DMS53 (cell line): ENCODE data around the gene WASF2.
"Not testable (repeated sequence)": the region's sequence is repeated elsewhere in the genome, so short reads cannot be mapped to it uniquely, and the experiment has no call there.

Experiments
- DNase-seq: peaks from one replicate; lab custom pipeline; 2025; lab: John Stamatoyannopoulos, UW

Gene WASF2

DNA sequence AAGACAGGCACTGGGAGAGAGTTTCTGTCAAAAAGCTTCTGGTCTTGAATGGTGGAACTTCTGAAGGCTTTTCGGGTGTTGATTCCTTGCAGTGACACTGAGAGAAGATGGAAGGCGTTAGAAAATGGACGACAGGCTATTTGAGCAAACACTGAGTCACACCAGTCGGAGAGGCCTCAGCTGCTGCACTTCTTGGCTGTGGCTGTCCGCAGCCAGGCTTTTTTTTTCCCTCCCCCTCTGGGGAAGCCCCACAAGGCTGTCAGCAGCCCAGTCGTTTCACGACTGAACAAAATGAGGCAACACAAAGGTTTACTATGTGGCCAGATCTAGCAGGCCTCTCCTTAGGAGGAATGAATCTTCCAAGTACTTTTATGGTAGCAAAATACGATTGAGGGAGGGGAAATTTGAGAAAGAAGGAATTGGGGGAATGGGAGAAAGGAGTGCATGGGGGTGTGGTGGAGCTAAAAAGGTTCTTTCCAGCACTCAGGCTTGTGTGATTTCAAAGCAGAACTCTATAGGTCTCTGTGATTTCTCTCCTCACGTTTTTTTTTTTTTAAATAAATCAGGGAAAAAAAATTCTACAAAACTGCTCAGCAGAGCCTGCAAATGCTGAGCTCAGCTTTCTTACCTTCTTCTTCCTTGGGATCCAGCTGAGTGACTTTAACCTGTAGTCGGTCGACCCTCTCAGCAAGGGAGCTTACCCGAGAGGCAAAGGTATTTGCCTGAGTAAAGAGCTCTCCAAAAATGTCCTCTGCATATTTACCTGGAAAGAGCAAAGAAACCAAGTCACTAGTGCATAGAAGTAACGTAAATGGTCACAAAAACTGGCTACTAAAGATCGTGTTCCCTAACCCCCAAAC is 71.4 kb downstream of the WASF2 start:
- DNase-seq, result peak; percentile 94

DNA sequence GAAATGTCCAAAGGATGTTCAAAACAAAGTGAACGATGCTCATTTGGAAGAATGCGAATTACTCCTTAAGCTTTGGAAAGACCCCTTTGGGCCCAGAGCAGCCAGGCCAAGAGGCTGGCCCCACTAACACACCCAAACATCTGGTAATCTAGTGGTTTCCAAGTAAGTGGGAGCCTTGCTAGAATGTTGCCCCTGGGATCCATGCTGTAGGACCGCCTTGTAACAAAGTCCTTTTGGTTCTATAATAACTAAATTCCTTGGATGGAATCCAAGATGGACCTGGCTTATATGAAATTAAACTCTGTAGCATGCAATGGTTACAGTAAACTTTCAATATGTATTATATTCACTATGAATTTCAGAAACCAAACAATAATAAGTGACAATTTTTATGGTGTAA is 72.3 kb downstream of the WASF2 start:
- no peak for DNase-seq

DNA sequence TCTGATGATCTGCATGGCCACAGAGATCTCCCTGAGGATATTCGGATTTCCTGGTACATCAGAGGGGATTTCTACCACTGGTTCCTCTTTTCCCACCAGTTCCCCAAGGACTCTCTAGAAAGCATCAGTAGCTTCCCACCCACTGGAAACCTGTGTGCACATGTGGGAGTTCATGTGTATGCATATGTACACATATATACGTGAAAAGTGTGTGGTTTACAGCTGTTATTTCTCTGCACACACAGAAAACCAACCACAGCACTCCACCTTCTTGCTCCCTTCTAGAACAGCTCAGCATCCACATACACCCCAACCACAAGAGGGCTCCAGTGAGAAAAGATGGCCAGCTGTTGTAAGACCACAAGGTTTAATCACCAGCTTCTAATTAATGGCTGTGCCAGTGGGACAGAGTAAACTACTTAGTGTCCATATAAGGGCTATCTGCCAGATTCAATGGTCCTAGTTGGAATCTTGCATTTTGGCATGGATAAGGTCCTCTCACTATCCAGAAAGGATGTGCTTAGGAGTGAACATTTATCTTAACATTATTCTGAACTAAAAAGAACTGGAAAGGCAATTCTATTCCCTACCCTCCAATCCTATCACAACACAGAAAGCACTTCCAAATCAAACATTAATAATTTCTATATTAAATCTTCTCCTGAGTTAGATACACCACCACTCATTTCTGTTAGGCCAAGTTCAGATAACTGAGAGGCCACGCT is 73.4 kb downstream of the WASF2 start:
- DNase-seq, result peak; percentile 77

DNA sequence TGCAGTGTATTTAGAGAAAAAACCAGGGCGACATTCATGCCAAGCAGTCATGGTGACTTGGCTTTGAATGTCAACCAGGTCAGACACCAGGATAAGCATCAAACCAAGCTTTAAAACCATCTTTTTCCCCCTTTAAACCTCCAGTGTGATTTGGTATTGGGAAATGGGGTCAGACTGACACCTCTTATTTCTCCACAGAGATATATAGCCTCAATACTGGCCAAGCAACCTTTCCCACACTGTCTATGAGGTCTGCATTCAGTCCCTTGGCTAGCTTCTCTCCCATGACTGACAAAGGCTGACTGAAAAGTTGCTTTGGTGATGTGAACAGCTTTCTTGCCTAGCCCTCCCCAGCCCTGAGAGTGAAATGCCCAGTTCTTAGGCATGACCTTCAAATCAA is 75.9 kb downstream of the WASF2 start:
- DNase-seq, result no peak

DNA sequence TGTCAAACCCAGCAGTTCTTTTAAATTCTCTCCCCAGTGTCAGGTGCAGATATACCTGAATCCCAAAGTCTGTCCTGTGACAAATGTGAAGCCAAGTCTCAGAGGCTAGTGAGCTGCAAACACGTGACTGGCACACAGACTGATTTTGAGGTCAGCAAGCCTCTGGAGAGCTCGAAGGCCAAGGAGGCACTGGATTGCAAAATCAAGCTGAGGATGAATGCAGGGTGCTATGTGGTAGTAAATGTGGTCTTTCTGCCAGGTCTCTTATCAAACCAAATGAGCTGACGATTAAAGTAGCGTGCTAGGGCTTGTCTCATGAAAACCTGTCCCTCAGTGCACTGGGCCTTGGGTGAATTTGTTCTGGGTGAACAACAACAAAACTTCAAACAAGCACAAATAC is 77.0 kb downstream of the WASF2 start:
- no peak for DNase-seq

DNA sequence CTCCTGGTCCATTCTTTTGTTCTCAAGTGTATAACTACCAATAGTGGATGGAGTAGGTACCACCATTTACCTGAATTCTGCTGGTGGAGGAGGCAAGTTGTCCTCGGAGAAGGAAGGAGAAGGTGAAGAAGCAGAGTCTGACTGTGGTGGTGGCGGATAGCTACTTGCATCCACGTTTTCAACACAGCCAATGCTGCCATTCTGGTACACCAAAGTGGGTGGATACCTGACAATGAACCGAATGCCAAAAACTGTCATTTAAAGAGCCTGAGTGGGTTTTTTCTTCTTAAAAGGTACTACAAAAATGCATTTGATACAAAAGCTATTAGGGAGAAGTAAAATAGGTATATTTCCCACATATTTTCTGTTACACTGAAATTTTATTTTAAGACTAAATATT is 77.5 kb downstream of the WASF2 start:
- DNase-seq, result no peak

DNA sequence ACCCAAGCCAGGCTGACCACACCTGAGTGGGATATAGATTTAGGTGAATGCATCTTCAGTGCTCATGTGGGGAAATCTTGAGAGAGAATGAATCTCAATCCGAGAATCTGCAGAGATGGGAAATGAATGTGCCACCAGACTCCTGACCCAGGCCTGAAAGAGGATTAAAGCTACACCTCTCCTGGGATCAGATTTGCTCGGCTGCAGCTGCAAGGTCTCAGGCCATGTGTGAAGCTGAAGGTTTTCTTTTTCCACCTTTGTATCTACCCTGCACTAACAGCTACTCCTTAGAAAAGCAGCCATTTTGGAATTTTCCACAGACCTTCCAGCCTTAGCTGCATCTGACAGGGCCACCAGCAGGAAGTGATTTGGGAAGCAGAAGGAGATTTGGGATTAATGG is 79.3 kb downstream of the WASF2 start:
- DNase-seq, result no peak

DNA sequence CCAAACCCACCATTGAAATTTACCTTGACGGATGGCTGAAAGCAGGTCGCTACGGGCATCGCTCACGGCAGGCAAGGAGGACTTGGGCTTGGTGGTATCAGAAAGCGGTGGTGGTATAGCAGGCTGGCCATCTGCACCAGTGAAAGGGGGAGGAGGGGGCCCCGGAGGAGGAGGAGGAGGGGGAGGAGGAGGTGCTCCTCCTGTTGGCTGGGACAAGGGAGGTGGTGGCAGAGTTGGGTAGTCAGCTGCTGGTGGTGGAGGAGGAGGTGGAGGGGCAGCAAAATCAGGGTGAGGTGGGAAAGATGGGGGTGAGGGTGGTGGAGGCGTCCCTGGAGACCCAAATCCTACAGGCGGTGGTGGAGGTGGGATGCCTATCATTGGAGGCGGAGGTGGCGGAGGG is 80.3 kb downstream of the WASF2 start:
- no peak for DNase-seq

DNA sequence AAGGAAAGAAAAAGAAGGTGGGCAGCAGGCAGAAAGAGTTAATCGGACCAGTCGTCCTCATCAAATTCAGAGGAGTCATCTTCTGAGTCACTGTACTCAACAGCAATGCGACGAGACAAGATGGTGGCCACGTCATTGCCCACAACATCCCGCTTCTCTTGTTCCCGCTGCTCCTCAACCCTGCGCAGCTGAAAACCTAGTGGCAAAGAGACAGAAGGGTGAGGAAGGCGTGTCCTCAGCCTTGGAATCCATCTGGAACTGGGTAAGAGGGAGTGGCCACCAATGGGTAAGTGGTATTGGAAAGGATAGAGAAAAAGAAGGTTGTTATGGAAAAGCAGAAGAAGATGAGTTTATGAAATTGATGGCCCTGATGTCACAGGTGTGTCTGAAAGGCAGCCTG is 81.8 kb downstream of the WASF2 start:
- DNase-seq, result no peak

DNA sequence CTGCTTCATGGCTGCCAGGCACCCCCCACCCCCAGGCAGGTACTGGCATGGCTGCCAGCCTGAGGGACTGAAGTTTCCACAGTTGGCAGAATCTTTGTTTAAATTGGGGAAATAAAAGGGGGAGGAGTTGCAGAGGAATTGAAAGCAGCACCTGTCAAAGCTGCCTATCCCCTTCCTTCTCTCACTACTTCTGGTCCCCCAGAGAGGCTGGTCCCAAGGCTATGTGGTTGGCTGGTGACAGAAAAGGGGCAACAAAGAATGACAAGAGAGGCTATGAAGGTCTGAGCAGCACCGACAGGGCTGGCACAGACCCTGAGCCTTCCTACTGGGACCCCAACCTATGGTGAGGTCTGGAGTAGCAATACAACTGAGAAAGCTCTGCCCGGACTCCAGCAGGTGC is 83.2 kb downstream of the WASF2 start:
- DNase-seq, result not testable (repeated sequence)

DNA sequence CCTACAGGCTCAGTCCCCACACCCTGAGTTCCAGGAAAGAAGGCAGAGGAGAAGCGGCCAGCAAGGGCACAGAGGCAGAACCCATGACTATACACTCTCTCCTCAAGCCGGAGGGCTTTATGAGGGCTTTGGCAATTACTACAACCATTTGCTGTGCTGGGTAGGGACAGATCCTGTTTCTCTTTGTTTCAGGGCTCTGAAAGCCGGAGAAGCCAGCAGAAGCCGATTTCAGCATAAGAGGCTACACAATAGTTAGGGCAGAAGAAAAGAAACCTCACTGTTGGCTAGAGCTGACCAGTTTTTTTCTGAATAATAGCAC is 83.6 kb downstream of the WASF2 start:
- no peak for DNase-seq

DNA sequence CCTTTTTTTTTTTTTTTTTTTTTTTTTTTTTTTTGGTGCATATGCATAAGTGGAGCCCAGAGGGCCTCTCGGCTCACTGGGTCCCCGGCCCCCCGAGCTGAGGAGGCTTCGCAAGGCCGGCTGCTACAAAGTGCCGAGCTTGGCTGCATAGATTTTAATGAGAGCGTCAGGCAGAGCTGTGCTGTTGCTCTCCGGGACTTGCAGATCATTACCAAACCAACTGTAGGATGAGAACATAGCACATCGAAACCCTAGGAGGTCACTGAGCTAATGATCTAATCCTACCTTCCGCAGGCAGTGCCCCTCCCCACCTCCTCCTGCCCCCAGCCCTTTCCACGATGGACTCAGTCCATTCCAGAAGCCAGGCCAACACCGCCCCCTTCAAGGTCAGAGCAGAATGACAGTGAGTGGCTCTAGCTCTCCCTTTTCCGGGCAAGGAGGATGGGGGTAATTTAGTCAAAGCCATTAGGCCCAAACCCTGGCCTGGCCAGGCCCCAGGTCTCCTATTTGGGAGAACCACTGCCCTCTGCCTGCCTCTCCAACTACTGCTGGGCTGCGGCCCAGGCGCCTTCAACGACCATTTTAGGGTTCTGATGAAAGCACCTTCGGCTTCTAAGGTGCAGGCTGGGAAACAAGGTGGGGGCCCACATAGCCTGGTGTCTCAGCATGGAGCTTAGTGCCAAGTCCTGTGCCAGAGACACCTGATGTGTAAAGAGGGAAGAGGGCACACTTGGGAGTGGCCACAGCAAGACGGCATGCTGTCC is 84.2 kb downstream of the WASF2 start:
- not testable (repeated sequence) for DNase-seq

DNA sequence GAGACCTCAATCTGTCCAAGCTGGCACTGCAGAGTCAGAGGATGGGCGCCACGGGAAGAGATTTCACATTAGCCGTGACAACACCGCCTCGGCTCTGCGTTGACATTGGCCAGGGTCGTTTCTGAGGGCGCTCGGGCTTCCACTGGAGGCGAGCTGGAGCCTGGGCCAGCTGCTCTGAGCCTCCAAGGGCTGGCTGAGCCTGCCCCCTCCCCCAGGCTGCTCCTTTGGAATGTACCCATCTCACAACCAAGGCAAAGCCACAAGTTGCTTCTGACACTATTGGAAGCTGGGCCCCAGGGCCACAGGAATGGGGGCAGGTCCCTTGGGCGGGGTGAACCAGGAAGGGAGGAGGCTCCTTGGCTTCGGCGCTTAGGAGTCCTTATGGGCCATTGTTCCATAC is 84.9 kb downstream of the WASF2 start:
- no peak for DNase-seq

DNA sequence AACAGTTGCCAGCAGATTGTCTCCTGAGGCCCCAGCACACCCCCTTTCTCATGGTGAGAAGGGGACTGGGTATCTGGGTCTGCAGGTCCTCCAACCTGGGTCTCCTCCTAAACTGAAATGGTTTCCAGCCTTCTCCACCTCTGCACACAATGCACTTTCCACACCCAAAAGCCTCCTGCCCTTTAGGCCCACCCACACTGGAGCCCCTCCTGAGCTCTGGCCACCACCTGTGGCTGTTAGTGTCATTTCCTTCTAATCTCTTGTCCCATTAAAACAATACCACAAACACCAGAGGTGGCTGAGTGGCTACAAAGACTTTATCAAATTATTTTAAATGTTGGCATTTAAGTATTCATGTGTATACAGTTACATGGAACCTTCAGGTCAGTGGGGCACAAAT is 86.0 kb downstream of the WASF2 start:
- no peak for DNase-seq

DNA sequence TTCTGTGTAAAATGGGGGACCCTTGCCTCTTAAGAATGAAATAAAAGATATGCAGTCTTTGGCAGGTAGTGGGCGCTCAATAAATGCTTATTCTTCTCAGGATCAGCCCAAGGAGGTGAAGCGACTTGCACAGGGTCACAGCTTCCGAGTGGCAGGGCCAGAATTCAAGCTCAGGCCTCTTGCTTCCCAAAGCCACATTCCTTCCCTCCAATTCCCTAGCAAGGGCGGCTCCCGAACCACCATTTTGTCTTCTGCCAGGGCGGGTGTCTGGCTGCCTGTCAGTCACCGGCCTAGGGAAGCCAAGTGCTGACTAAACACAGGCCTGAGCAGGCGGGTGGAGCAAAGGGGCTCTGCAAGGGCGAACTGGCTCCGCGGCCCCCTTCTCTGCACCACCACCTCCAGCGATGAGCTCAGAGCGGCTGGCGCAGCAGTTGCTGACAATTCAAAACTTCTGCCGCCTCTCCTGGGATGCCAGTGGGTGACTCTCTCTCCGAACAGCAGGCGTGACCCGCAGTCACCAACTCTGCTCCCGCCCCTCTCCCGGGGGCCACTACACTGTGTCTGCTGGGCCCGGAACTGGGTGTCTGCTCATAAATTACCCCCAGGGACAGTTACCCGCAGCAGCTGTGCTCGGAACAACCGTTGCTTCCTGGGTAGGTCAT is 86.8 kb downstream of the WASF2 start:
- DNase-seq, result no peak

DNA sequence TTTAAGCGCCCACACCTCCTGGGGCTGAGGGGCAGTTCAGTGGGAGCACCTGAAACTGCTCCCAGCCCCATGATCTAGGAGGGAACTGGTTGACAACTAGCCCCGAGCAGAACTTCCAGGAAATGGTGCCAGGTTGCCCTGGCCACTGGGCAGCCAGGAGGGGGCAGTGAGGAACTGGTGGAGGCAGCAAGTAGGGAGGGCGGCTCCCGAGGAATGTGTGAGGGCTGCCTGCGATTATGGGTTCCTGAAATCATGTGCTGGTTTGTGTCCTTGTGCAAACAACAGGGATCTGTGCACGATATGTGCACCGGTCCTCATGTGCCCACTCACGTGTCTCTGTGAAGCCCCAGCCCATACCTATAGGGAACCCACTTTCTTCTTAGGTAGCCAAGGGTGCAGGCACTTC is 87.6 kb downstream of the WASF2 start:
- peak; percentile 54 for DNase-seq

DNA sequence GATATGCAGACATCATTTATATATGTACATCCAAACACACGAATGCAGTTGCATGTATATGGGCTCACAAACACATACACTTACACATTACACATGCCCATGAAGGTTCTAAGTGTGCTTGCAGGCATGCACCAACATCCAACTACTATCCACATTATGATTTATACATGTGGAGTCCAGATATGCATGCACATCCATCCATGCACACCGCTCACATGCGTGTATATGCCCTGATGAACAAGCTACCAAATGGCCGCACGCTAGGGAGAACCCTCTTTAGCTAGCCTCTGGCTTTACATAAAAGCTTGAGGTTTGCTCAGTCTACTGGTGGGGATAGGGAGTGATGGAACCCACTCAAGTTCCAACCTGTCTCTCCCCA is 89.0 kb downstream of the WASF2 start:
- DNase-seq, result no peak

DNA sequence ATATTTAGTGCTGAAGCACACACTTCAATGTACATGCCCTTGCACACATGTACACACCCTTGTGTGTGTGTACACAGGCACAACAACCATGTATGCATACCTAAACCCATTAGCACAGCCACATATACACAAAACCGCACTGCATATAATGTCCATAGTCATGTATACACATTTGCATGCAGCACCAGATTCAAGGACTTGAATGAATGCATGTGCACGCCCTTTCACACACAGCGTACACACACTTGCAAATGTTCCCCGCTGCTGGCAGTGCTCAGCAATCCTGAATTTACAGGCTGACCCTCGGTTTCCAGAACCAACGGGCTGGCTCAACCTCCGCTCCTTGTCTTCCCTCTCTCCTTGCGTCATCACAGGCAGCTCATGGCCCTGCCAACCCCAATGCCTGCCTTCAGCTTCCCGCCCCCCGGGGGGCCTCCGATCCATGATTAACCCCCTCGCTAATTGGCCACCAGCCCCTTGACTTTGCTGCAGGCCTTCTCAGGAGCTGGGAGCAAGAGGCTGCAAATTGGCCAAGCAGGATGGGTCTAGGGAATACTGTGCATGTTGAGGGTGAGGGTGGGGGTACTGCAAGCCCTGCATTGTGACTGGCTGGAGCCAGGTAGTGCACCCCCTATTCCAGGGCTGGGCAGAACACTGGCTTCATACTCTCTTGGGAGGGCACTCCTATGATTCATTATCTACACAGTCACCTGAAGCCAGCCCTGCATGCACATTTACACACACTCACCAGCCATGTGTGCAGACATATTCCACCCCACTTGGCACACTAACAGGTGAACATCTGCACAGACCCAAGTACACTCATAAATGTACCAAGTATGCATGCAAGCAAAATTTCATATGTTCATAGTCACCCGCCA is 89.6 kb downstream of the WASF2 start:
- no peak for DNase-seq

DNA sequence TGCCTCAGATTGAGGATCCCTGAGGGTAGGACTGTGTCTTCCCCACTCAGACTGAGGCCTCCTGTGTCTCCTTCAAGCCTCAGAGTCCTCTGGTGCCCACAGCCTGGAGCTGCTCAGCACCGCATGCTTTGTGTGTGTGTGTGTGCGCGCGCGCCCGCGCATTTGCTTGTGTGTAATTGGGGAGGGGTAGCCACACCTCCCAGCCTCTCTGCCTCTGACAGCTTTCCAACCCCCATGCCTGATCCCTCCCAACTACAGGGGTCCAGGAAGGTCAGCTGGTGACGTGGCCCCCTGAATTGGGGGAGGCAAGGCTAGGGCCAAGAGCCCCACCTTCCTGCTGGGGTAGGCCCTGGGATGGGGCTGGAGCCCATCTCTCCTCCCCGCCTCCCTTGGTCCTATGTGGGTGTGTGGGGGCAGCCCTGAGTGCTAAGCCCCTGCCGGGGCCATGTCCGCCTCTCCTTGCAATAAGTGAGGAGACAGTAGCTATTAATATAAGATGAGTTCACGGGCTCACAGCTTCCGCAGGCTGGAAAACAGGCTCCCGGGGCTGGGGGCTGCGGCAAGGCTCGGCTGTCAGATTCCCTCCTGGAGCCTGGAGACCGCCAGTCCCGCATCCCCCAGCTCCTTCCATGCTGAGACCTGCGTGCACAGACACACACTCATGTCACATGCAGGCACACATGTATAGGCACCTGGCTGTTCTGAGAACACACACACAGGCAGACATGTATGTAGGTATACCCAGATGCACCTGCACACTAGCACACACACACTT is 90.5 kb downstream of the WASF2 start:
- DNase-seq, result no peak

DNA sequence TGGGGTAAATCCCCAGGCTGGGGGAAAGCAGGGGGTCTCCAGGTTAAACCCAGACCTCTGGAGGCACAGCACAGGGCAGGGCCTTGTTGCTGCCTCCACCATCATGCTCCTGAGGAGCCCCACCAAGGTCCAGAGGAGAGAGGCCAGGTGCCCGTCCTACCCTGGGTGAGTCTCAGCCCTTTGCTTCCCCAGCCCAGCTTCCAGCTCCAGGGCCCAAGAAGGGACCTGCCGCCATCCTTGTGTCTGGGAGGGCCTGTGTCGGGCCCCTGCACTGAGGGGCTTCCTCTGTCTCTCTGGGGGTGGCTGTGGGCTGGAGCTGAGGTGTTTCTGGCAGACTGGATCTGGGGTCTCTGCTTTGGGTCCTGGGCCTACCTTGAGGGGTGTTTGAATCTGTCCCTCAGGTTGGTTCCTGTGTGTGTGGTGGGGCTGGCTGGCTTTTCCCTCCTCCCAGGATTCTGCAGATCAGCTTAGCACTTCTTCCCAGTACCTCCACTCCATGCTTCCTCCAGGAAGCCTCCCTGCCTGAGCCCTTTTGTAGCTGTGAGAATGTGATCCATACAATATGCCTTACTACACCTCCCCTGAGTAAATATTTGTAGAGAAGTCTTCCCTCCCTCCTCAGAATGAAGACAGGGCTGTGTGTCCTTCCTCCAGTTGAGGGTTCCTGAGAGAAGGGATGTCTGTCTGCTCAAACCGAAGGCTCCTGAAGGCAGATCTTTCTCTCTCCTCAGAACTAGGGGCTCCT is 91.4 kb downstream of the WASF2 start:
- no peak for DNase-seq
